H9 (cell line): ENCODE results near the gene RBKS. TPM values are rescaled to one million over a fixed set of nuclear protein-coding genes. Genes with fewer than 3 reads are reported as not detected.

ENCODE experiments used
- DNase-seq: peaks from one replicate; pipeline ENCODE4 v3.0.0-alpha.2; 2017
- H2AFZ ChIP-seq: one replicate; pipeline ENCODE4 v1.6.1; 2013; ENCODE audit warnings: mild to moderate bottlenecking, low read length, control low read depth, moderate library complexity
- H2AK5ac ChIP-seq: 2 replicates; pipeline ENCODE4 v1.6.1; 2013; ENCODE audit warnings: low read length, control low read depth, mixed read lengths; ENCODE audit not compliant: insufficient read length
- H2BK120ac ChIP-seq: one replicate; pipeline ENCODE4 v1.6.1; 2013; ENCODE audit warnings: low read depth, mild to moderate bottlenecking, low read length, control low read depth, inconsistent platforms; ENCODE audit not compliant: poor library complexity, severe bottlenecking
- H2BK12ac ChIP-seq: 2 replicates; pipeline ENCODE4 v1.6.1; 2013; ENCODE audit warnings: low read length, control low read depth, mixed read lengths, low read depth; ENCODE audit not compliant: insufficient read length
- H2BK15ac ChIP-seq: 2 replicates; pipeline ENCODE4 v1.6.1; 2013; ENCODE audit warnings: low read depth, low read length, control low read depth
- H2BK20ac ChIP-seq: one replicate; pipeline ENCODE4 v1.6.1; 2013; ENCODE audit warnings: low read depth, mild to moderate bottlenecking, low read length, control low read depth, inconsistent platforms; ENCODE audit not compliant: poor library complexity, severe bottlenecking
- H2BK5ac ChIP-seq: 2 replicates; pipeline ENCODE4 v1.6.1; 2013; ENCODE audit warnings: low read length, control low read depth, mixed read lengths; ENCODE audit not compliant: insufficient read length
- H3K14ac ChIP-seq: 2 replicates; pipeline ENCODE4 v1.6.1; 2013; ENCODE audit warnings: low read length, control low read depth; ENCODE audit not compliant: insufficient read depth
- H3K18ac ChIP-seq: 2 replicates; pipeline ENCODE4 v1.6.1; 2013; ENCODE audit warnings: low read depth, mild to moderate bottlenecking, mixed read lengths, low read length, control low read depth; ENCODE audit not compliant: insufficient read length
- H3K23ac ChIP-seq: 2 replicates; pipeline ENCODE4 v1.6.1; 2013; ENCODE audit warnings: low read length, control low read depth, mixed read lengths, low read depth; ENCODE audit not compliant: insufficient read length
- H3K23me2 ChIP-seq: 2 replicates; pipeline ENCODE4 v1.6.1; 2013; ENCODE audit warnings: low read depth, mild to moderate bottlenecking, mixed read lengths, low read length, control low read depth; ENCODE audit not compliant: insufficient read length, poor library complexity, severe bottlenecking
- H3K27ac ChIP-seq: 2 replicates; pipeline ENCODE4 v1.5.1; 2013; ENCODE audit warnings: low read length, control low read depth, mixed read lengths, low read depth; ENCODE audit not compliant: insufficient read length
- H3K27me3 ChIP-seq: 2 replicates; pipeline ENCODE4 v1.6.1; 2013; ENCODE audit warnings: low read length, control low read depth, inconsistent platforms; ENCODE audit not compliant: insufficient read depth
- H3K4ac ChIP-seq: 2 replicates; pipeline ENCODE4 v1.6.1; 2013; ENCODE audit warnings: low read depth, mild to moderate bottlenecking, control low read depth, inconsistent platforms, low read length, moderate library complexity
- H3K4me1 ChIP-seq: 2 replicates; pipeline ENCODE4 v1.6.1; 2013; ENCODE audit warnings: low read length, control low read depth, inconsistent platforms; ENCODE audit not compliant: insufficient read depth
- H3K4me2 ChIP-seq: 2 replicates; pipeline ENCODE4 v1.6.1; 2013; ENCODE audit warnings: low read length, control low read depth, mixed read lengths; ENCODE audit not compliant: insufficient read length, insufficient read depth
- H3K56ac ChIP-seq: 2 replicates; pipeline ENCODE4 v1.6.1; 2013; ENCODE audit warnings: low read depth, mild to moderate bottlenecking, mixed read lengths, low read length, control low read depth; ENCODE audit not compliant: insufficient read length
- H3K79me1 ChIP-seq: 2 replicates; pipeline ENCODE4 v1.6.1; 2013; ENCODE audit warnings: low read depth, mild to moderate bottlenecking, moderate library complexity, low read length, control low read depth, inconsistent platforms; ENCODE audit not compliant: insufficient read depth, poor library complexity, severe bottlenecking
- H3K79me2 ChIP-seq: 2 replicates; pipeline ENCODE4 v1.6.1; 2013; ENCODE audit warnings: low read length, control low read depth, inconsistent platforms; ENCODE audit not compliant: insufficient read depth
- H3K9ac ChIP-seq: 2 replicates; pipeline ENCODE4 v1.6.1; 2013; ENCODE audit warnings: low read length, control low read depth, mixed read lengths; ENCODE audit not compliant: insufficient read length; ENCODE audit errors: extremely low read depth
- H3K9me3 ChIP-seq: one replicate; pipeline ENCODE4 v1.6.1; 2013; ENCODE audit warnings: low read depth, low read length, inconsistent platforms; ENCODE audit not compliant: control insufficient read depth
- H3T11ph ChIP-seq: one replicate; pipeline ENCODE4 v1.6.1; 2013; ENCODE audit warnings: mild to moderate bottlenecking, low read length, control low read depth, inconsistent platforms
- H4K20me1 ChIP-seq: one replicate; pipeline ENCODE4 v1.6.1; 2013; ENCODE audit not compliant: control insufficient read depth, insufficient read length, insufficient read depth
- H4K5ac ChIP-seq: 2 replicates; pipeline ENCODE4 v1.6.1; 2013; ENCODE audit warnings: low read depth, mild to moderate bottlenecking, mixed read lengths, low read length, control low read depth; ENCODE audit not compliant: insufficient read length
- H4K8ac ChIP-seq: replicated peaks from 2 replicates; pipeline ENCODE4 v1.6.1; 2013; ENCODE audit warnings: low read length, control low read depth, mixed read lengths, low read depth; ENCODE audit not compliant: insufficient read length
- H4K91ac ChIP-seq: 2 replicates; pipeline ENCODE4 v1.6.1; 2013; ENCODE audit warnings: low read depth, mild to moderate bottlenecking, moderate library complexity, mixed read lengths, low read length, control low read depth; ENCODE audit not compliant: insufficient read length
- H3K27ac Mint-ChIP-seq, 3 experiments: 2 replicates in 2 of 3; 3 replicates in 1 of 3; pipeline ENCODE4 v1.8.0; 2020 to 2021; ENCODE audit warnings: mixed read lengths in 3 of 3, mild to moderate bottlenecking in 1 of 3, moderate library complexity in 1 of 3
- H3K27me3 Mint-ChIP-seq: 2 replicates; pipeline ENCODE4 v1.8.0; 2021; ENCODE audit warnings: low read depth, mild to moderate bottlenecking, moderate library complexity, mixed read lengths
- H3K36me3 Mint-ChIP-seq, 3 experiments: 2 replicates in 2 of 3; 3 replicates in 1 of 3; pipeline ENCODE4 v1.8.0; 2020 to 2021; ENCODE audit warnings: low read depth in 3 of 3, mixed read lengths in 3 of 3; ENCODE audit not compliant: insufficient read depth in 1 of 3
- H3K4me1 Mint-ChIP-seq, 2 experiments: 2 replicates each; pipeline ENCODE4 v1.8.0; 2020; ENCODE audit warnings: mixed read lengths in 2 of 2
- H3K4me3 Mint-ChIP-seq, 2 experiments: 2 replicates in 1 of 2; 3 replicates in 1 of 2; pipeline ENCODE4 v1.8.0; 2020 to 2021; ENCODE audit warnings: mild to moderate bottlenecking in 2 of 2, mixed read lengths in 2 of 2, moderate library complexity in 1 of 2
- H3K9me3 Mint-ChIP-seq, 2 experiments: 2 replicates in 1 of 2; 3 replicates in 1 of 2; pipeline ENCODE4 v1.8.0; 2020; ENCODE audit warnings: mild to moderate bottlenecking in 2 of 2, mixed read lengths in 2 of 2, moderate library complexity in 1 of 2
- CTCF ChIP-seq: fragments of 200-600 bp; sonication (generic); conservative IDR thresholded peaks from 3 replicates; pipeline ENCODE4 v1.8.0; 2021; ENCODE audit warnings: antibody characterized with exemption, mild to moderate bottlenecking
- WGBS: extraction: QIAGEN DNeasy Blood & Tissue Kit; methylation state at CpG from one replicate; pipeline ENCODE4 v1.1.7; 2013; ENCODE audit warnings: missing lambda C conversion rate, low lambda C conversion rate, mixed read lengths; ENCODE audit not compliant: insufficient read length; ENCODE audit errors: extremely low coverage; 5-methylcytosine and 5-hydroxymethylcytosine counted together
- total RNA-seq: library from RNA; stranded (reverse); gene quantifications from 2 replicates; pipeline ENCODE4 v1.2.1, GENCODE V29; 2021

The RBKS gene
- total RNA-seq, 1 experiment from 2014 or later, result 2.3 TPM

- Mint-ChIP-seq H3K27me3 (peaks cover 3% of the 10 kb centered on the region), H3K4me1 (peaks cover 0 to 2% of the 10 kb centered on the region in 2 experiments; a peak in 1 of 4 replicates), H3K36me3 (peaks cover 0 to 12% (median 0%) of the 10 kb centered on the region in 3 experiments; a peak in 1 of 7 replicates), H3K27ac (no peak overlapping the region), H3K9me3 (peaks cover 11 to 12% of the 10 kb centered on the region in 2 experiments), H3K4me3 (no peak overlapping the region)
- Histone ChIP-seq H2BK20ac (no peak overlapping the region), H3T11ph (no peak overlapping the region), H3K18ac (no peak overlapping the region), H3K79me2 (no peaks in the 10 kb centered on the region), H3K23me2 (no peaks in the 10 kb centered on the region), H4K8ac (no peak overlapping the region), H3K4me1 (no peaks in the 10 kb centered on the region), H4K5ac (no peak overlapping the region), H3K27me3 (no peaks in the 10 kb centered on the region), H2BK120ac (no peak overlapping the region), H2AK5ac (no peak overlapping the region), H3K4me2 (no peak overlapping the region), H2BK15ac (no peak overlapping the region), H3K23ac (no peak overlapping the region), H3K79me1 (no peaks in the 10 kb centered on the region), H3K9ac (no peak overlapping the region), H4K91ac (no peak overlapping the region), H3K56ac (no peak overlapping the region), H2BK12ac (no peak overlapping the region), H3K9me3 (no peaks in the 10 kb centered on the region), H2BK5ac (no peak overlapping the region), H4K20me1 (no peaks in the 10 kb centered on the region), H3K27ac (no peak overlapping the region), H2AFZ (no peak overlapping the region), H3K14ac (no peak overlapping the region), H3K4ac (no peak overlapping the region)
- TF ChIP-seq CTCF, result no peak
- no peak for DNase-seq
- no CpG with 5 or more reads among the region's 3 CpGs for WGBS
Observed at GRCh38 chr2:27741673-27742072, 148.5 kb downstream of the RBKS start.
